Loucy (cell line): Measurements from ENCODE around the gene PLS3.

Experiments used
- H2AFZ ChIP-seq: fragments of 200-600 bp; sonication (generic); 2 replicates; pipeline ENCODE4 v1.6.0; 2016; ENCODE audit warnings: antibody characterized with exemption, mild to moderate bottlenecking, low read length, moderate library complexity
- H3F3A ChIP-seq: fragments of 200-600 bp; 2 replicates; pipeline ENCODE4 v1.6.0; 2016; ENCODE audit warnings: antibody characterized with exemption, low read depth, mild to moderate bottlenecking
- H3K27me3 ChIP-seq: fragments of 200-600 bp; sonication (generic); 2 replicates; pipeline ENCODE4 v1.6.1; 2014; ENCODE audit warnings: low read length, mild to moderate bottlenecking; ENCODE audit not compliant: insufficient read depth, poor library complexity, severe bottlenecking
- H3K36me3 ChIP-seq: fragments of 200-600 bp; sonication (generic); 2 replicates; pipeline ENCODE4 v1.6.1; 2016; ENCODE audit warnings: low read length; ENCODE audit not compliant: insufficient read depth
- H3K4me1 ChIP-seq: fragments of 200-600 bp; sonication (generic); 2 replicates; pipeline ENCODE4 v1.5.1; 2014; ENCODE audit warnings: low read length, mild to moderate bottlenecking; ENCODE audit not compliant: insufficient read depth, poor library complexity, severe bottlenecking
- H3K4me2 ChIP-seq: fragments of 200-600 bp; sonication (generic); 2 replicates; pipeline ENCODE4 v1.6.0; 2014; ENCODE audit warnings: antibody characterized with exemption, low read length, low read depth, mild to moderate bottlenecking; ENCODE audit not compliant: poor library complexity, severe bottlenecking
- H3K4me3 ChIP-seq: fragments of 200-600 bp; sonication (generic); 2 replicates; pipeline ENCODE4 v1.5.1; 2014; ENCODE audit warnings: low read length, mild to moderate bottlenecking, mixed read lengths; ENCODE audit not compliant: poor library complexity, severe bottlenecking
- H3K79me2 ChIP-seq: fragments of 200-600 bp; sonication (generic); 2 replicates; pipeline ENCODE4 v1.6.1; 2014; ENCODE audit warnings: low read length; ENCODE audit not compliant: insufficient read depth
- H3K9ac ChIP-seq: fragments of 200-600 bp; sonication (generic); 2 replicates; pipeline ENCODE4 v1.6.0; 2014; ENCODE audit warnings: mild to moderate bottlenecking, low read depth, low read length, moderate library complexity; ENCODE audit not compliant: poor library complexity, severe bottlenecking
- H3K9me2 ChIP-seq: fragments of 200-600 bp; sonication (generic); replicated peaks from 2 replicates; pipeline ENCODE4 v1.6.1; 2016; ENCODE audit warnings: low read depth, low read length, mixed read lengths
- H3K9me3 ChIP-seq: fragments of 200-600 bp; sonication (generic); 2 replicates; pipeline ENCODE4 v1.6.1; 2014; ENCODE audit warnings: mild to moderate bottlenecking, antibody characterized with exemption, low read length, low read depth; ENCODE audit not compliant: insufficient read depth
- H4K20me1 ChIP-seq: fragments of 200-600 bp; sonication (generic); 2 replicates; pipeline ENCODE4 v1.6.0; 2014; ENCODE audit warnings: antibody characterized with exemption, low read length, mild to moderate bottlenecking; ENCODE audit not compliant: insufficient read depth, poor library complexity, severe bottlenecking
- CTCF ChIP-seq: fragments of 200-600 bp; sonication (generic); conservative IDR thresholded peaks from 2 replicates; pipeline ENCODE4 v1.5.1; 2014; ENCODE audit warnings: mild to moderate bottlenecking, antibody characterized with exemption, low read length
- EZH2phosphoT487 ChIP-seq: fragments of 200-600 bp; IDR thresholded peaks from 2 replicates; pipeline ENCODE4 v1.6.1; 2018; ENCODE audit warnings: antibody characterized with exemption, mild to moderate bottlenecking, moderate library complexity, borderline replicate concordance

The PLS3 gene

DNA sequence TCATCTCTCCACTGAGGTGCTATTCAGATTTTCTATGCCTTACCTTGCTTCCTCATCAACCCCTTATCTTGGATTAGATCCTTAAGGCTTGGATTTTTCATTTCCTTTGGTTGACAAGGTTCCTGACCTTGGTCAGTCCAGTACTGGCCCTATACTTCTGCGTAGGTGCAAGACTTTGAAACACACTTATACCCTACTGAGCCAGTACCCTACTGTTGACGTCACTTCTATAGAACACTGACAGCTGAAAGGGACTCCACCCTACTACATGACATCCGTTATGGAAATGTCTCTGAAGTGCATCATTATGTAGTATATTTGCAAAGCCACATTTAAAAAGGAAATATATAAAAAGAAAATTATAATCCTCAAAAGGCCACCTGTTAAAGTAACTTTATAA, 12.0 kb upstream of the PLS3 start:
- no peaks in the 10 kb centered on the region for H3K27me3 ChIP-seq
- no peak for TF ChIP-seq EZH2phosphoT487
- TF ChIP-seq CTCF: no peak
- no peak overlapping the region for H3K4me3 ChIP-seq
- no peaks in the 10 kb centered on the region for H3K9me3 ChIP-seq
- no peaks in the 10 kb centered on the region for H4K20me1 ChIP-seq
- no peaks in the 10 kb centered on the region for H3K4me1 ChIP-seq
- H2AFZ ChIP-seq: no peak overlapping the region
- H3K36me3 ChIP-seq: no peaks in the 10 kb centered on the region
- H3K4me2 ChIP-seq: no peak overlapping the region
- H3K9ac ChIP-seq: no peak overlapping the region
- no peaks in the 10 kb centered on the region for H3K9me2 ChIP-seq
- H3K79me2 ChIP-seq: no peaks in the 10 kb centered on the region
- no peaks in the 10 kb centered on the region for H3F3A ChIP-seq

- Histone ChIP-seq H3K27me3 (no peaks in the 10 kb centered on the region), H3K4me1 (no peaks in the 10 kb centered on the region), H3K36me3 (no peaks in the 10 kb centered on the region), H3F3A (no peaks in the 10 kb centered on the region), H3K4me2 (no peak overlapping the region), H3K79me2 (no peaks in the 10 kb centered on the region), H2AFZ (no peak overlapping the region), H3K4me3 (no peak overlapping the region), H3K9ac (no peak overlapping the region), H3K9me3 (no peaks in the 10 kb centered on the region), H4K20me1 (no peaks in the 10 kb centered on the region), H3K9me2 (no peaks in the 10 kb centered on the region)
- TF ChIP-seq EZH2phosphoT487: no peak
- no peak for TF ChIP-seq CTCF
Measured at GRCh38 chrX:115553171-115553570, 7.8 kb upstream of the PLS3 start.

GRCh38 chrX:115559672-115560071, 1.3 kb upstream of the PLS3 start:
- H3K4me3 ChIP-seq: no peak overlapping the region
- no peaks in the 10 kb centered on the region for H3F3A ChIP-seq
- TF ChIP-seq CTCF (no peak), EZH2phosphoT487 (no peak)
- H3K27me3 ChIP-seq: no peaks in the 10 kb centered on the region
- H3K9ac ChIP-seq: no peak overlapping the region
- H3K4me2 ChIP-seq: no peak overlapping the region
- H3K4me1 ChIP-seq: no peaks in the 10 kb centered on the region
- no peaks in the 10 kb centered on the region for H3K36me3 ChIP-seq
- no peaks in the 10 kb centered on the region for H3K79me2 ChIP-seq
- H3K9me2 ChIP-seq: no peaks in the 10 kb centered on the region
- no peak overlapping the region for H2AFZ ChIP-seq
- H4K20me1 ChIP-seq: no peaks in the 10 kb centered on the region
- H3K9me3 ChIP-seq: no peaks in the 10 kb centered on the region
